Breast epithelium (tissue), 3 donors: ENCODE measurements around the gene FGF5.

ENCODE experiments used
- CTCF ChIP-seq, 3 donors: fragments of 450-650 bp; IDR thresholded peaks; one replicate each; pipeline ENCODE4 v1.5.1; 2016 to 2017; ENCODE audit warnings: antibody characterized with exemption in 3 of 3, mild to moderate bottlenecking in 3 of 3, moderate library complexity in 3 of 3
- POLR2A ChIP-seq: fragments of 450-650 bp; IDR thresholded peaks from one replicate; pipeline ENCODE4 v1.6.1; 2016; ENCODE audit warnings: antibody characterized with exemption, mild to moderate bottlenecking, moderate library complexity
- POLR2AphosphoS5 ChIP-seq, 3 donors: sonication (generic); formaldehyde crosslinking; IDR thresholded peaks; one replicate each; pipeline ENCODE4 v1.6.1; 2017; ENCODE audit warnings: antibody characterized with exemption in 3 of 3

- TF ChIP-seq CTCF (IDR thresholded peaks at IDR 0.05) (no peak), POLR2AphosphoS5 (IDR thresholded peaks at IDR 0.05) (no peak), POLR2A (no peak)
These were observed 752 bp upstream of the FGF5 start for GRCh38 chr4:80265571-80266252.
